Thyroid gland (tissue), 4 donors: ENCODE measurements around the gene TMEM167B. TPM values are rescaled to one million over a fixed set of nuclear protein-coding genes. Genes with fewer than 3 reads are reported as not detected.

Experiments used
- DNase-seq, 2 donors: peaks; one replicate each; pipeline ENCODE4 v3.0.0-alpha.2; 2019
- H3K27ac ChIP-seq, 3 donors: fragments of 200-600 bp; sonication (generic); 1 replicate in 2 of 3; 2 replicates in 1 of 3; pipeline ENCODE4 v1.5.1; 2016 to 2019; ENCODE audit warnings: mild to moderate bottlenecking in 1 of 3, moderate library complexity in 1 of 3
- H3K27me3 ChIP-seq: fragments of 200-600 bp; sonication (generic); one replicate; pipeline ENCODE4 v1.5.1; 2019
- H3K36me3 ChIP-seq, 2 donors: fragments of 200-600 bp; sonication (generic); one replicate each; pipeline ENCODE4 v1.5.1; 2016 to 2019
- H3K4me1 ChIP-seq, 2 donors: fragments of 200-600 bp; sonication (generic); one replicate each; pipeline ENCODE4 v1.5.1; 2017 to 2019
- H3K4me3 ChIP-seq, 3 donors: fragments of 200-600 bp; sonication (generic); replicated peaks in 1 of 3; 1 replicate in 2 of 3; 2 replicates in 1 of 3; pipeline ENCODE4 v1.5.1; 2016; ENCODE audit warnings: mild to moderate bottlenecking in 1 of 3
- H3K9me3 ChIP-seq: fragments of 200-600 bp; sonication (generic); one replicate; pipeline ENCODE4 v1.5.1; 2017
- CTCF ChIP-seq, 6 experiments: fragments of 200-600 bp in 3 of 6; fragments of 450-650 bp in 3 of 6; sonication (generic) in 3 of 6; IDR thresholded peaks; one replicate each; pipeline ENCODE4 v1.5.1; 2016 to 2019; ENCODE audit warnings: antibody characterized with exemption in 6 of 6, mild to moderate bottlenecking in 2 of 6, inconsistent platforms in 1 of 6, moderate library complexity in 1 of 6
- POLR2A ChIP-seq, 2 donors: fragments of 450-650 bp; IDR thresholded peaks; one replicate each; pipeline ENCODE4 v1.6.1; 2017; ENCODE audit warnings: antibody characterized with exemption in 2 of 2, mild to moderate bottlenecking in 2 of 2, moderate library complexity in 1 of 2
- WGBS, 2 donors: methylation state at CpG; one replicate each; pipeline ENCODE4 v1.1.5; 2017; 5-methylcytosine and 5-hydroxymethylcytosine counted together
- intact Hi-C: fragments of 100-400 bp; cut with DNase I; formaldehyde crosslinking; loops from one replicate; pipeline ENCODE4 v1.15.1; 2023
- total RNA-seq, 4 donors: library from RNA; depleted of rRNA; stranded (reverse); fragments of >200 nt; gene quantifications; one replicate each; pipeline ENCODE4 v1.2.3, GENCODE V29; 2016

TMEM167B gene
- total RNA-seq, 4 donors from 2014 or later, result 36.5 to 46.5 (median 39.2) TPM

GRCh38 chr1:109094871-109095270, 4.3 kb downstream of the TMEM167B start:
- Histone ChIP-seq H3K27me3 (no peaks in the 10 kb centered on the region), H3K36me3 (peaks cover 13 to 21% of the 10 kb centered on the region in 2 donors), H3K9me3 (no peaks in the 10 kb centered on the region), H3K4me3 (no peak overlapping the region), H3K4me1 (peaks cover 29 to 35% of the 10 kb centered on the region in 2 donors), H3K27ac (no peak overlapping the region)
- no peak for DNase-seq
- intact Hi-C loops, result no loop called here
- 95 to 96% methylated on average over 1 of the region's 1 CpG for WGBS, 2 donors
- no peak for TF ChIP-seq POLR2A (IDR thresholded peaks at IDR 0.05)
- no peak for TF ChIP-seq CTCF (IDR thresholded peaks at IDR 0.05)

GRCh38 chr1:109095631-109096030, 5.1 kb downstream of the TMEM167B start:
- DNase-seq, result no peak
- 91 to 97% methylated on average over 1 of the region's 1 CpG for WGBS, 2 donors
- Histone ChIP-seq H3K4me1 (peaks cover 25 to 35% of the 10 kb centered on the region in 2 donors), H3K36me3 (peaks cover 13 to 21% of the 10 kb centered on the region in 2 donors), H3K27ac (peak overlapping the region in 1 of 3 donors; percentile 28), H3K27me3 (no peaks in the 10 kb centered on the region), H3K9me3 (no peaks in the 10 kb centered on the region), H3K4me3 (no peak overlapping the region)
- intact Hi-C loops, result no loop called here
- no peak for TF ChIP-seq POLR2A (IDR thresholded peaks at IDR 0.05)
- TF ChIP-seq CTCF (IDR thresholded peaks at IDR 0.05), result no peak

GRCh38 chr1:109096120-109096519, 5.6 kb downstream of the TMEM167B start:
- Histone ChIP-seq H3K4me1 (peaks cover 25 to 38% of the 10 kb centered on the region in 2 donors), H3K4me3 (no peak overlapping the region), H3K36me3 (peaks cover 13 to 21% of the 10 kb centered on the region in 2 donors), H3K27ac (peak overlapping the region in 1 of 3 donors; percentile 28), H3K9me3 (no peaks in the 10 kb centered on the region), H3K27me3 (no peaks in the 10 kb centered on the region)
- TF ChIP-seq CTCF (IDR thresholded peaks at IDR 0.05) (no peak), POLR2A (IDR thresholded peaks at IDR 0.05) (no peak)
- intact Hi-C loops, result no loop called here
- WGBS, 2 donors, result 54 to 65% methylated on average over 1 of the region's 1 CpG
- DNase-seq, result no peak

GRCh38 chr1:109099938-109100773, 9.6 kb downstream of the TMEM167B start:
- H3K4me1 ChIP-seq, result peaks cover 15 to 24% of the 10 kb centered on the region in 2 donors
- H3K27me3 ChIP-seq, result no peaks in the 10 kb centered on the region
- no peaks in the 10 kb centered on the region for H3K9me3 ChIP-seq
- peak overlapping the region; percentile 83 to 95 (median 91) for H3K27ac ChIP-seq
- DNase-seq, result peak; percentile 96 to 98
- H3K4me3 ChIP-seq, result peak overlapping the region; percentile 72 to 97 (median 76)
- TF ChIP-seq POLR2A (IDR thresholded peaks at IDR 0.05), result peak; percentile 91 to 95
- peak; percentile 31 to 93 (median 88) for TF ChIP-seq CTCF (IDR thresholded peaks at IDR 0.05)
- H3K36me3 ChIP-seq, result no peaks in the 10 kb centered on the region
- WGBS, 2 donors, result 0 to 1% methylated on average over 43 to 66 of the region's 77 CpGs
- intact Hi-C loops, result no loop called here
